Measurements from ENCODE around the gene RETREG3. TPM values are rescaled to one million over a fixed set of nuclear protein-coding genes. Genes with fewer than 3 reads are reported as not detected.
"Not testable (repeated sequence)": the region's sequence is repeated elsewhere in the genome, so short reads cannot be mapped to it uniquely, and the experiment has no call there.

The RETREG3 gene
- total RNA-seq, 1 experiment from 2014 or later, result 28.7 TPM

DNA sequence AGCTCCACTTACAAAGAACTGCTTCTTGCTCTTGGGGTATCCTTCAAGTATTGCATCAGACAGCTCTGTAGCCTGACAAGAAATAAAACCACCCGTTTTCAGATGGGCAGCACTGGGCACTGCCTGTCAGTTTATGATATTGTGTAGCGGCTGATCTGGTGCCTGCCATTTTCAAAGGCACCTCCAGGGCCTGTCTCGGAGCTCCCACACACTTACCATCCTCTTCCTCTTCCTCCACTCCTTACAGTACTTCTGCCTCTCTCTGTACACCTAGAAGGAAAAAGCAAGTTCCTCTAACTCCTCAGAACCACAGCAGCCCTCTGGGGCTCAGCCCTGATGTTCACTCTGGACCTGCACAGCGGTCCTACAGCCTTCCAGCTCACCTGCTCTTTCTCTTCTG lies 36.1 kb downstream of the RETREG3 start:
- no peak for DNase-seq (ENCODE audit: low spot score)

DNA sequence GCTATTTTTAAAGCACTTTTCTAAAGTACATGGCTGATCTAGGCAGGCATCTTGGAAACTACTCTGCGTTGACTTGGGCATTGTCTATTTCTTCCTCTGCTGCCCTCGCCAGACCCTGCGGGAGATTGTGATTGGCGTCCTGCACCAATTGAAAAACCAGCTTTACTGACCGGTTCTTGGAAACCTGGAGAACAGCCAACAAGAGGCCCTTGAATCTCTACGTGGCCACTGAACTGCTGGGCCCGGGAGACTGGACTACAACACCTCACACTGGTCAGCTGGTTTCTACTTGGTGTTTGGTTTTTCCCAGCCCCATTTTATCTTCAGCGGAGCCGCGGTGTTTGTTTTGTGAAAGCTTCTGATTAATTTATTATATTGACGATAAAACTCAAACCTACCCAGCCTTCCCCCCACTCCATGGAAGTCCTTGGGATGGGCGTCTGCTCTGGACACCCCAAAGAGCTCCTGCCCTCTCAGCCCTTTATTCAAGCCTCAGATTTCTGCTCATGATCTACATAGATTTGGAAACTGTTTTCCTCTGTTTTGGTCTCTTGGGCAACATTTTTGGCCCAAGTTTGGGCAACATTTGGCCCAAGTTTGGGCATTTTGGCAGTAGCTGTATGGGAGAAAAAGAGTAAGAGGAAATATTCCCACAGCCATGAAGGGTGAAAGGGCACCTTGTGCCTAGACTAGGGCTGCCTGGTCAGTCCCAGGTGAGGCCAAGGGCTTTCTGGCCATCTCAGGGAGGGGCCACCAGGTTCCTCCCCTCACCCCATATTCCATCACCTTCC lies 37.5 kb downstream of the RETREG3 start:
- no peak for DNase-seq (ENCODE audit: low spot score)

DNA sequence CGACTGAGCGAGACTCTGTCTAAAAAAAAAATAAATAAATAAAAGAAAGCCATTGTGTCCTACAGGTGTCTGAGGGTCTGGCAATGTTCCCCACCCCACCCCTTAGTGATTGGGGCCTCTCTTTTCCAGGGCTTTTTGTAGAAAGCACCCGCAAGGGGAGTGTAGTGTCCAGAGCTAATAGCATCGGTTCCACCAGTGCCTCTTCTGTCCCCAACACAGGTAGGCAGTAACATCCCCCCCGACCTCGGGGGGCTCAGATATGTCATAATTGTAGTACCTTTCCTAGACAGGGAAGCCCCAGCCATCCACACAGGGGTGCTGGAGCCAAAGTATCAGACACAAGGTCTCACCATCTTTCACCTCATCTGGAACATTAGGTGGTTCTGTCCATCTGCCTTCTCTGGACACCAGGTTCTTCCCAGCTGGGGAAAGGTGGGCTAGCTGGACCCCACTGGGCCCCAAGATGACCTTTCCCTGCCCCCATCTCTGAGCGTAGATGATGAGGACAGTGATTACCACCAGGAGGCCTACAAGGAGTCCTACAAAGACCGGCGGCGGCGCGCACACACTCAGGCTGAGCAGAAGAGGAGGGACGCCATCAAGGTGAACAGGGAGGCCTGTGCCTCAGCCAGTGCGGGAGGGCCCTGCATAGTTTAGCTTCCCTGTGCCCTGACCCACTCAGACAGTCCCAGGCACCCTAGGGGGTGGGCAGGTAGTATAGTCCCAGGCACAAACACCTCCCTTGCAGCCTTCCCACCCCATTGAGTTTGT lies 40.6 kb downstream of the RETREG3 start:
- no peak for DNase-seq (ENCODE audit: low spot score)

DNA sequence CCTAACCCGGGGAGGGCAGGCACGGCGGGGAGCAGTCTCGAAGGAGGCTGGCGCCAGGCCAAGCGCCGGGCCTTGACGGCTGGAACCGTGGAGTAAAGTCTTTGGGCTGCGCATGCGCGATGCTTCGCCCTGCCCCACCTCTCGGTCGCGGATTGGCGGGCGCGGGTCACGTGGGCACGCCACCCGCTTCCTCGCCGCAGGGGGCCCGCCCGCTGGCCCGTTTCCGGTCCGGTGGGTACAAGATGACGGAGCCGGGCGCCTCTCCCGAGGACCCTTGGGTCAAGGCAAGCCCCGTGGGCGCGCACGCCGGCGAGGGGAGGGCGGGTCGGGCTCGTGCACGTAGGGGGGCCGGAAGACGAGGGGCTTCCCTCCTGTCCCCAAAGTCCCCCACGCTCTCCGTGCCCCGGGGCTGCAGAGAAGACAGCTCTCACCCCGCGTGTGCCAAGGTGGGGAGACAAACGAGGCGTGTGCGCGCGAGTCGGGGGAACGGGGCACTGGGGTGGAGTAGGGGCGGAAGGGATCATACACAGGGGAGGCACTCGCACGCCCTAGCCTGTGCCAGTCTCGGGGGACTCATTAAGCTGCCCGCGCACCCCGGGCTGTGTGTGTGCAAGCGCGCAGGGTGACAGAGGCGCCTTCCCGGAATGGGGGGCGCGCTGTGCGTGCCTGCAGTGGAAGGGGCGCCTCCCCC lies 42.1 kb downstream of the RETREG3 start, which contains the start of gene MLX:
Gene MLX (plus strand): TSS at position 218 of the 691 bp plus-strand sequence. CDS start 25 bp downstream, at position 243.
- DNase-seq (ENCODE audit: low spot score), result peak; percentile 85

DNA sequence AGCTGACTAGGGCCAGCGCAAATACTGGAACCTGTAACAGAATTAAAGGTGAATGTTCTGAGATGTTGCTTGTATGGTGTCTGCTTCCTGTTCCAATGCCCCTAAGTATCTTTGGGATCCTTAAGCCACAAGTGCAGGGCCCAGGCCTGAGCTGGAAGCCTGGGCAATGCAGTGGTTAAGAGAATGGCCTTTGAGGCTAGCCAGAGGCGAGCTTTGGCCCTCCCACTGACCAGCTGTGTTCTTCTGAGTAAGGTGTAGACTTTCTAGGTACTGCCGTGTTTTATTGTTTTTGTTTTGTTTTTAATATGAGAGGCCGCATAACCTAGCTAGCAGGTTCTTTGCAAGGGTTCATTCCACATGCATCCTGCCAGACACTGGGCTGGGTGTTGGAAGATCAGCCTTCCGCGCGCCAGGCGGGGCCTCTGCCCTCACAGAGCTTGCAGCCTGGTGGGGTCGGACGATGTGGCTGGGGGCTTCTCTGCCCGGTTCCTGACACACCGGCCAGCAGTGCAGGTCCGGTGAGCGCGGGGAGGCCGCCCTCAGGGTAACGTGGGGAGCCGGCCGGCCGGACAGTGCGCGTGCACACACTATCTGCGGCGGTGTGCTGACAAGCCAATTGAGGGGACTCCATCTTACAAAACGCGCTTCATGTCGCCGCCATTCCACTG lies 42.8 kb downstream of the RETREG3 start:
- DNase-seq (ENCODE audit: low spot score), result no peak

DNA sequence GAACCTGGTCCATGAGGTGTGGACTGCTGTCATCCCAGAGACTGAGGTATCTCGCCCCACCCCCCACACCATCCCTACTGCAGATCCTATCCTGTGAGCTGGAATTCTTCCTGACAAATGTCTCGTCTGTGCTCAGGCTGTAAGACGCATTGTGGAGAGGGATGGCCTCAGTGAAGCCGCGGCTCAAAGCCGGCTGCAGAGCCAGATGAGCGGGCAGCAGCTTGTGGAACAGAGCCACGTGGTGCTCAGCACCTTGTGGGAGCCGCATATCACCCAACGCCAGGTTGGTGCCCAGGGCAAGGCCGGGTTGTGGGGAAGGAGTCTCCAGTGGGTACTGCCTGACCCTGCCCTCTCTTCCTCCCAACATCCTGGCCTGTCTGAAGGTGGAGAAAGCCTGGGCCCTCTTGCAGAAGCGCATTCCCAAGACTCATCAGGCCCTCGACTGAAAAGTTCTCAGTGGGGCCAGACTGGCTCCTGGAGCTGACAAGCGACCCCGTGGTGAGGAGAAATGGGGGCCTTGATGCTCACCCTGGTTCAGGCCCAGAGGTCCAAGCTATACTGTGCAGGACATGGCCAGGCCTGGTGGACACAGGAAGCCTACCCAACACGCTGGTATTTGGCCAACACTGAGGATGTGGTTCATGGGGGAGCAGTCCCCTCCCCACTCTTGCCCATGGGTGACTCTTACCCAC lies 43.5 kb downstream of the RETREG3 start:
- no peak for DNase-seq (ENCODE audit: low spot score)

DNA sequence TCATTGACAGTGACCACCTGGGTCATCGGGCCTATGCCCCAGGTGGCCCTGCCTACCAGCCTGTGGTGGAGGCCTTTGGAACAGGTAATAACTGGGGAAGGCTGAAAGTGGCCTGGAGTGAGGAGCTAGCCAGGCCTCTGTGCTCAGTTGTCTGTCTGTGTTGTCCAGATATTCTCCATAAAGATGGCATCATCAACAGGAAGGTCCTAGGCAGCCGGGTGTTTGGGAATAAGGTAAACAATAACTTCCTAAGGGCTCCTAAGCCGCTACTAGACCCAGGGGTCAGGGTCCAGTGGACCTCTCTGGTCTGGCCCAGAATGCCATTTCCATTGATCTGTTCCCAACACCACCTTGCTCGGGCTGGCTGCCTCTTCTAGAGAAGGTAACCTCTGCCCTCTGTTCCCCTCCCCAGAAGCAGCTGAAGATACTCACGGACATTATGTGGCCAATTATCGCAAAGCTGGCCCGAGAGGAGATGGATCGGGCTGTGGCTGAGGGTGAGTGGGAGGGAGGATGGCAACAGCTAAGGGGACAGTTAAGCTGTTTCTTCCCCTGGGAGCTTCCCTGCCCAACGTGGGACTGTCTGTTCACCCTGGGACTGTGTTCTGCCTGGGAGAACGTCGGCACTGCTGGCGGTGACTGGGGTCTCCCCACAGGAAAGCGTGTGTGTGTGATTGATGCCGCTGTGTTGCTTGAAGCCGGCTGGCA lies 44.2 kb downstream of the RETREG3 start:
- DNase-seq (ENCODE audit: low spot score), result no peak

DNA sequence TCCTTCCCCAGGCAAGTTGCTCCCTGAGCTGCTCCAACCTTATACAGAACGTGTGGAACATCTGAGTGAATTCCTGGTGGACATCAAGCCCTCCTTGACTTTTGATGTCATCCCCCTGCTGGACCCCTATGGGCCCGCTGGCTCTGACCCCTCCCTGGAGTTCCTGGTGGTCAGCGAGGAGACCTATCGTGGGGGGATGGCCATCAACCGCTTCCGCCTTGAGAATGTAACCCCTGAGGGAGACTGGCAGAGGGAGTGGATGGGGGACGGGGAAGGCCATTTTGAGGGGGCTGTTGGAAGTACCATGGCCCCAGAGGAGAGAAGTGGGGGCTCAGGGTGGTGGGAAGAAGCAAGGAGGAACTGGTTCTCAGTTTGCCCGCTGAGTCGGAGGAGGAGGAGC lies 45.2 kb downstream of the RETREG3 start:
- no peak for DNase-seq (ENCODE audit: low spot score)

DNA sequence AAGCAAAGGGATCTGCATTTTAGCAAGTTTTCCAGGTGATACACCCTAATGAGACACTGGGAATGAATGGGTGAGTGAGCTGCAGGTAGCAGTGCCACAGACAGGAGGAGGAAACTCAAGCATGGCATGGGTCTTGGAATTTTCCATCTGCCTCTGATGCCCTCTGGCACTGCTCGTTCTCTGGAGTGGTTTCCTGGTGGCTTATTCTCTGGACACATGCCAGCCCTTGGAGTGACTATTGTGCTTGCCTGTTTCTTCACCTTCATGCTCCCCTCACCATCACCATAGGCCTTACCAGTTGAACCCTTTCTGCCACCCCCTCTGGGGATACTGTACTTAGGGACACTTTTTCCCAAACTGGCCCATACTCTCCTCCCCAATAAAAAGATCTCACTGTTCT lies 45.6 kb downstream of the RETREG3 start:
- DNase-seq (ENCODE audit: low spot score), result peak; percentile 40

DNA sequence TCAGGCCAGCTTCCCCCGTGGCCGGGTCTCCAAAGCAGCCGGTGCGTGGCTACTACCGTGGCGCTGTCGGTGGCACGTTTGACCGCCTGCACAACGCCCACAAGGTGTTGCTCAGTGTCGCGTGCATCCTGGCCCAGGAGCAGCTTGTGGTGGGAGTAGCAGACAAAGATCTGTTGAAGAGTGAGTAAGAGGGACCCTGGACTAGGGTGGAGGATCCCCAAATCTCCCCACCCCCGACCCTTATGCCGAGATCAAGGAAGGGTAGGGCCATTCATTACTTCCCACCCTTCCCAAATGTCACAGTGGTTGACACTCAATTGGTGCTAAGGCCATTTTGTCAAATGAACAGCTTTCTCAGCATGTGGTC lies 46.0 kb downstream of the RETREG3 start:
- DNase-seq (ENCODE audit: low spot score), result no peak

DNA sequence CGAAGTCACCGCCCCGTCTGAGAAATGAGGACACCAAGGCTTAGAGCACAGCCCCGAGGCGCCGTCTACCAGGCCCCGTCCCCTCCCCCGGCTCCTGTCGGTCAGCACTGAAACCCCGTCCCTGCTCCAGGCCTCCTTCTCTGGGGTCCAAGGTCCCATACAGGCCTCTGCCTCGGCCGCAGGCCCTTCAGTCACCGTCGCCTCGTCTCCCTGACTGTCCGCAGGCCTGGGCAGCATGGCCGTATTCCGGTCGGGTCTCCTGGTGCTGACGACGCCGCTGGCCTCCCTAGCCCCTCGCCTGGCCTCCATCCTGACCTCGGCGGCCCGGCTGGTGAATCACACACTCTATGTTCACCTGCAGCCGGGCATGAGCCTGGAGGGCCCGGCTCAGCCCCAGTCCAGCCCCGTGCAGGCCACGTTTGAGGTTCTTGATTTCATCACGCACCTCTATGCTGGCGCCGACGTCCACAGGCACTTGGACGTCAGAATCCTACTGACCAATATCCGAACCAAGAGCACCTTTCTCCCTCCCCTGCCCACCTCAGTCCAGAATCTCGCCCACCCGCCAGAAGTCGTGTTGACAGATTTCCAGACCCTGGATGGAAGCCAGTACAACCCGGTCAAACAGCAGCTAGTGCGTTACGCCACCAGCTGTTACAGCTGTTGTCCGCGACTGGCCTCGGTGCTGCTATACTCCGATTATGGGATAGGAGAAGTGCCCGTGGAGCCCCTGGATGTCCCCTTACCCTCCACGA lies 46.6 kb downstream of the RETREG3 start:
- DNase-seq (ENCODE audit: low spot score), result no peak

DNA sequence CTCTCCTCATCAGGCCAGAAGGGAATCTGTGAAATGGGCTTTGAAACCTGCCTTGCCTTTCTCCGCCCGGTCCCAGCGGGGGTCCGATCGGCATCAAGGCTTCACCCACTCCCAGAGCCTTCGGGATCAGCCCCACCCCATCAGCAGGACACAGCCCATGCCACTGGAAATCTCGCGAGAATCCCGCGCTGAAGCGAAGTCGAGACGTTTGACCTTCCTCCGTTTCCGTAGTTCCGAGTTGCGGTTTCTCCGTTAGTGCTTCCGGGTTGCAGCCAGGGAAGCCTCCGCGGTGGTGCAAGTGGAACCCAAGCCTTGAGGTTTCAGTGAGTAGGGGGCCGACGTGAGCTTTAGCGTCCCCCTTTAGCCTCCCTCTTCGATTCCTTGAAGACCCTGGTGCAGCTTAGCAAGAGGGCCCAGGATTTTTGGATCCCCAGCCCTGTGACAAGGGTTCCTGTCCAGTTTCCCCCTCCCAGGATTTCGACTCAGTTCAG lies 47.2 kb downstream of the RETREG3 start, which contains the start of gene COASY:
Gene COASY (plus strand): TSS at position 252 of the 491 bp plus-strand sequence. CDS start 475 bp downstream, outside the sequence.
- DNase-seq (ENCODE audit: low spot score), result peak; percentile 95

DNA sequence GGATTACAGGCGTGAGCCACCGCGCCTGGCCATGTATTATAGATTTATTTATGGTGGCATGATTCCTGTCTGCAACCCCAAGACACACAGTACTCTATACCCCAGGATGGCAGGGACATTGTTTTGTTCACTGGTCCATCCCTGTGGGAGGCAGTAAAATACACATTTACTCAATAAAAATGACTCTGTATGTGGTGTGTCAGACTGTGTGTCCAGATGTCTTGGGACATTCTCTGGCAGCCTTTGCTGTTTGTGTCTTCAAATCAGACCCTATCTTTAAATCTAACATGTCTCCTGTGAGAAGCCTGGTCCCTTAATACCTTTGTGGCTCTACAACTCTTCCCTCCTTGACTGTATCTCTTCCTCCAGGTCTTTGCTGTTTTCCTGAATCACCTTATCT lies 48.9 kb downstream of the RETREG3 start:
- no peak for DNase-seq (ENCODE audit: low spot score)

DNA sequence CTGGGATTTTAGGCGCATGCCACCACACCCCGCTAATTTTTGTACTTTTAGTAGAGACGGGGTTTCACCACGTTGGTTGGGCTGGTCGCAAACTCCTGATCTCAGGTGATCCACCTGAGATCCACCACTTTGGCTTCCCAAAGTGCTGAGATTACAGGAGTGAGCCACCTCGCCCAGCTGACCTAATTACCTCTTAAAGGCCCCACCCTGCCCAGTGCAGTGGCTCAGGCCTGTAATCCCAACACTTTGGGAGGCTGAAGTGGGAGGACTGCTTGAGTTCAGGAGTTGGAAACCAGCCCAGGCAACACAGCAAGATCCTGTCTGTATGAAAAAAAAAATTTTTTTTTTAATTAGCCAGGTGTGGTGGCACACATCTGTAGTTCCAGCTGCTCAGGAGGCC lies 50.1 kb downstream of the RETREG3 start:
- DNase-seq (ENCODE audit: low spot score), result no peak

DNA sequence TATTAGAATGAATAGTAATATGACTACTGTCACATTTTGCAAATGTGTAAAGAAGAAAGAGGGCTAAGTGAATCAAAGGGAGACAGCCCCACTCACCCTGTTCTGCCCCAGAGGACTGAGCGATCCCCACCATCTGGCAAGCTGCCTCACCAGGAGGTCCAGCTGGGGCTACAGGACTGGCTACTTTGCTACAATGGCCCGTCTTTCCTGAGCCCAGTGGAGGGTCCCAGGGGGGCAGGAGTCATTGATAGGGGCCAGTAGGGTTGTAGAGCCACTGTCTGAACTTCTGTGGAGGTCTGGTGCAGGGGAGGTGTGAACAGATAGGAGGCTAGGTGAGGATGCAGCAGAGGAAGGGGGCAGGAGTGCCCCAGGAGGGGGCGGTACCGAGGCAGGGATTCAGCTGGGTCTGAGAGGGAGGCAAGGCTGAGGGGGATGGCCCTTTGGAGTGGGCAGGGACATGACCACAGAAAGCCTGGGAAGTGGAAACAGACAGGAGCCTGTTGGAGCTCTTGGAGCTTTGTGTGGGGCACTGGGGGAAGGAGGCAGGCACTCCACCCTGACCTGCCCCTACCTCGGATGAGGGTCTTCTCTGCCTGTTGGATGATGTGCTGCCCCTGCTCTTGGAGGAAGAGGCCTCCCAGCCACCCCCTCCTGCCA lies 53.1 kb downstream of the RETREG3 start:
- not testable (repeated sequence) for DNase-seq (ENCODE audit: low spot score)

DNA sequence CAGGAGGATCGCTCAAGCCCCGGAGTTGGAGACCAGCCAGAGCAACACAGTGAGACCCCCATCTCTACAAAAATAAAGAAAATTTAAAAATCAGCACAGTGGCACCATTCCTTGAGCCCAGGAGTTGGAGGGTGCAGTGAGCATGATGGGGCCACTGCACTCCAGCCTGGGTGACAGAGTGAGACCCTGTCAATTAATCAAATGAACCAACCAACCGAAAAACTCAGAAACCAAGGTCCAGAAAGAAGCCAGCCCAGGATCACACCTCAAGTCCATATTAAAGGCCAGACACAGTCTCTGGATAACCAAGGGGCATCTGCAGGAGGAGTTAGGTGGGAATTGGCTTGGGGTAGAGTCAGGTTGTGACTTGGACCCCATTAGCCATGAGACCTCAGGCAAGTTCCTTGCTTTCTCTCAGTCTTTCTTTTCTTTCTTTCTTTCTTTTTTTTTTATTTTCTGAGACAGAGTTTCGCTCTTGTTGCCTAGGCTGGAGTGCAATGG lies 54.0 kb downstream of the RETREG3 start:
- DNase-seq (ENCODE audit: low spot score), result no peak

DNA sequence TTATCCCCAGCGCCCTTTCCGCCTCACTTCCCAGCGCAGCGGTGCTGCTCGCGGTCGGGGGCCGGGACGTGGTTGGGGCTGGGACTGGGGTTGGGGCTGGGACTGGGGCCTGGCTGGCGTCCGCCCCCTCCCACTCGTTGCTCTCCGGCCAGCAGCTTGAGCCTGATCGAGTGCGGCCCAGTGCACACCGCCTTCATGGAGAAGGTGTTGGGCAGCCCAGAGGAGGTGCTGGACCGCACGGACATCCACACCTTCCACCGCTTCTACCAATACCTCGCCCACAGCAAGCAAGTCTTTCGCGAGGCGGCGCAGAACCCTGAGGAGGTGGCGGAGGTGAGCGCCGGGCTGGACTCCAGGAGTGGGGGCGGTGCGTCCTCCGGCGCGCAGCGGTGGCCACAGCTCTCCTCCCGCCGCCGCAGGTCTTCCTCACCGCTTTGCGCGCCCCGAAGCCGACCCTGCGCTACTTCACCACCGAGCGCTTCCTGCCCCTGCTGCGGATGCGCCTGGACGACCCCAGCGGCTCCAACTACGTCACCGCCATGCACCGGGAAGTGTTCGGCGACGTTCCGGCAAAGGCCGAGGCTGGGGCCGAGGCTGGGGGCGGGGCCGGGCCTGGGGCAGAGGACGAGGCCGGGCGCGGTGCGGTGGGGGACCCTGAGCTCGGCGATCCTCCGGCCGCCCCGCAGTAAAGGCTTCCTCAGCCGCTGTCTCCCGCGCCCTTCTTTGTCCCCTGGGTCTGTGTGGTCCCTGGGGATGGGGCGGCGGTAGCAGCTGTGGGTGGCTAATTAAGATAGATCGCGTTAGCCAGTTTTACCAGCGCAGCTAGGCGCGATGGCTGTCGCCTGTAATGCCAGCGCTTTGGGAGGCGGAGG lies 54.7 kb downstream of the RETREG3 start:
- peak; percentile 77 for DNase-seq (ENCODE audit: low spot score)

DNA sequence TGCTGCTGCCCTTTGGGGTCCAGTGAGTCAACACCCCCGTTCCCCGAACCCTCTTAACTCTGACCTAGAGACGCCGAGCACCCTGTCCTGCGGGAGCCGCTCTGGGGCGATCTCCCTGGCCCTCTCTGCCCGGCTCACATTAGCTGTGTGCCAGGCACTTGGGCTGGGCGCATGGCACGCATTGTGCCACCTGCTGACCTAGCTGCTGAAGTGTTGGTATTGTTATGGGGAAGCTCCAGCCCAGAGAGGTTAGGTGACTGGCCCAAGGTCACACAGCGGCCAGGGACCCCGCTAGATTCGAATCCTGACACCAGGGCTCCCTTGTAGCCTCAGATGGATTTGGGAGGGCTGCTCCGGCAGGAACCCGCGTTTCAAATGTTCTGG lies 55.3 kb downstream of the RETREG3 start:
- no peak for DNase-seq (ENCODE audit: low spot score)
